ENCODE measurements around the gene POC1A. TPM values are rescaled to one million over a fixed set of nuclear protein-coding genes. Genes with fewer than 3 reads are reported as not detected.
"Not testable (repeated sequence)": the region's sequence is repeated elsewhere in the genome, so short reads cannot be mapped to it uniquely, and the experiment has no call there.

The POC1A gene
- total RNA-seq, 1 experiment from 2014 or later, result 7.7 TPM

DNA sequence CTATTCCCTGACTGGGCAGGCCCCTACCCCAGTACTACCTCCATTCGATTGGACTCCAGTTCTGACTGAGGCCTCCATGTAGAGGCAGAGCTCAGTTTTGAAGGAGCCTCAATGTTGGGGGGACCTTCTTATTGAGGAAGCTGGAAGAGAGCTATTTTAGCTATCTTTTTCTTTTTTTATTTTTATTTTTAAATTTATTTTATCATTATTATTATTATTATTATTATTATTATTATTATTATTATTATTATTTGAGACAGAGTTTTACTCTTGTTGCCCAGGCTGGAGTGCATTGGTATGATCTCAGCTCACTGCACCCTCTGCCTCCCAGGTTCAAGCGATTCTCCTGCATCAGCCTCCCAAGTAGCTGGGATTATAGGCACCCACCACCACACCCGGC lies 16.0 kb upstream of the POC1A start:
- in situ Hi-C loops (cut with HindIII; ENCODE audit: low pct_unique_long_range_greater_than_20kb, low sequenced_read_pairs), result not testable (repeated sequence)

GRCh38 chr3:52167240-52167639 lies 13.0 kb upstream of the POC1A start:
- in situ Hi-C loops (cut with HindIII; ENCODE audit: low pct_unique_long_range_greater_than_20kb, low sequenced_read_pairs), result no loop called here
- DNase-seq (ENCODE audit: low read depth, low spot score), result no peak

More for the DNA sequence above, 16.0 kb upstream of the POC1A start:
- not testable (repeated sequence) for DNase-seq (ENCODE audit: low read depth, low spot score)

- DNase-seq (ENCODE audit: low read depth, low spot score), result no peak
- in situ Hi-C loops (cut with HindIII; ENCODE audit: low pct_unique_long_range_greater_than_20kb, low sequenced_read_pairs), result no loop called here
Measured at GRCh38 chr3:52162250-52162872, 8.1 kb upstream of the POC1A start.

GRCh38 chr3:52159503-52159902 lies 5.3 kb upstream of the POC1A start:
- DNase-seq (ENCODE audit: low read depth, low spot score), result no peak
- in situ Hi-C loops (cut with HindIII; ENCODE audit: low pct_unique_long_range_greater_than_20kb, low sequenced_read_pairs), result no loop called here

- no peak for DNase-seq (ENCODE audit: low read depth, low spot score)
- in situ Hi-C loops (cut with HindIII; ENCODE audit: low pct_unique_long_range_greater_than_20kb, low sequenced_read_pairs), result no loop called here
Measured at GRCh38 chr3:52155912-52156311, 1.7 kb upstream of the POC1A start.

DNA sequence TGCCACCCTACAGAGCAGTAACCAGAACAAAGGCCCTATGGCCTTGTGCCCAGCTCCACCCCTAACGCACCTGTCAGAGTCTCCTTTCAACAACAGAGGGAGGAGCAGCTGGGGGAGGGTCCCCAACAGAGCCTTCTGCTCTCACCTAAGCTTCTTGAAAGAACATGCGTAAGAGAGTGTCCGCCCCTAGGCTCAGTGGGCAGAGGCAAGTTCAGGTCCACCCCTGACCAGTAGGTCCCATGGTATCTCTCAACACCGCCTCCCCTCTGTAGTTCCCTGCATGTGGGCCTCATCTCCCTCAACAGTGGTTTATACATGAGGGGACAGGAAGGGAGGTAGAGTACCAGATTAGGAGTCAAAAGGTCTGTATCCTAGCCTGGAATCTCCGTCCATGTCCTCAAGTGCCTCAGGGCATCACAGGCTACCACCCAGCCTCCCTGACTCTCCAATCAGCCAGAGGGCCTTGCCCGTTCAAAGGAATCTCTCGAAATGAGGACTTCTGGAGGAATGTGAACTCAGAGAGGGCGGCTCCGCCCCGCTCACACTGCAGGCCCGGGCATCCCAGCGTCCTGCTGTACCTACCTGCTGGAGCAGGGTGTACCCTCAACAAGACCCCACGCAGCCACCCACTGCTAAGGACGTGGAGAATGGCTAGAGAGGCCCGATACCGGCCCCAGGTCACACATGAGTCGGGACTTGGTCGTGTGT lies 680 bp downstream of the POC1A start:
- peak; percentile 22 for DNase-seq (ENCODE audit: low read depth, low spot score)
- in situ Hi-C loops (cut with HindIII; ENCODE audit: low pct_unique_long_range_greater_than_20kb, low sequenced_read_pairs), result no loop called here

DNA sequence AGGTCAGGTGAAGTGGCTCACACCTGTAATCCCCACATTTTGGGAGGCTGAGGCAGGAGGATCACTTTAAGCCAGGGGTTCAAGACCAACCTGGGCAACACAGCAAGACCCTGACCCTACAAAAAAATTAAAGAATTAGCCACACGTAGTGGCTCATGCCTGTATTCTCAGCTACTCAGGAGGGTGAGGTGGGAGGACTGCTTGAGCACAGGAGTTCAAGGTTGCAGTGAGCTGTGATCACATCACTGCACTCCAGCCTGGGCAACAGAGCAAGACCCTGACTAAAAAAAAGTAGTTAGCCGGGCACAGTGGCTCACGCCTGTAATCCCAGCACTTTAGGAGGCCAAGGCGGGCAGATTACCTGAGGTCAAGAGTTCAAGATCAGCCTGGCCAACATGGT lies 2.2 kb downstream of the POC1A start:
- DNase-seq (ENCODE audit: low read depth, low spot score); in situ Hi-C loops (cut with HindIII; ENCODE audit: low pct_unique_long_range_greater_than_20kb, low sequenced_read_pairs): not testable (repeated sequence)

- in situ Hi-C loops (cut with HindIII; ENCODE audit: low pct_unique_long_range_greater_than_20kb, low sequenced_read_pairs), result no loop called here
- no peak for DNase-seq (ENCODE audit: low read depth, low spot score)
Measured at GRCh38 chr3:52150860-52151259, 3.4 kb downstream of the POC1A start.

DNA sequence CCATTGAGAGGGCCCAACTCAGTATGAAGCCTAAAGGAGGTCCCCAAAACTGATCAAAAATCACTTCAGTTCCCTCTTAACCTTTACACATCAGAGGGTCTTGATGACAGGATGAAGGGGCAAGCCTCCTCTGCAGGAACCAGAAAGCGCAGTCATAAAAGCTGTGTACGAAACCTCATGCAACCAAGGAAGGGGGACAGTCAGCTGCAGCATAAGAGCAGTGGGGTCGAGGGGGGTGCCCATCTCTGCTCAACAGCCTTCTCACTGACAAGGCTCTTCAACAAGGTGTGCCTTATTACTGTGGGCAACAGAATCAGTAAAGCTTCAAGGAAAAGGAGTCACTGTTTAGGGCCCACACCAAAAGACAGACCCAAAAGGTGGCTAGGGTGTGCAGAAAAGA lies 3.9 kb downstream of the POC1A start:
- in situ Hi-C loops (cut with HindIII; ENCODE audit: low pct_unique_long_range_greater_than_20kb, low sequenced_read_pairs), result no loop called here
- DNase-seq (ENCODE audit: low read depth, low spot score), result no peak

DNA sequence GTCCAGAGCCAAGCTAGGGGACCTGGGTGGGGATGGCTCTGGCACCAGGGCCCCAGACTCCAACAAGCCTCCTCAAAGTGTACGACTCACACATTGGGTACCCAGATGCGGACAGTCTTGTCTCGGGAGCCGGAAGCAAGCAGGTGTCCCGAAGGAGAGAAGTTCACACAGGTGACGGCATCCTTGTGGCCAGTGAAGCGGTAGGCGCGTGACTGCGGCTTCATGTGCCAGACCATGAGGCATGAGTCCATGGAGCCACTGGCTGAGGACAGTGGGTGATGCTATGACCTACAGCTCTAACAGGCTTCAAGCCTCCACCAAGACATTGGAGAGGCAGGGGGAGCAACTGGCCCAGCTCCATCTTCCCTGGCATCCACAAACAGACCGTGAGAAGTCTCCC lies 4.5 kb downstream of the POC1A start:
- DNase-seq (ENCODE audit: low read depth, low spot score), result no peak
- in situ Hi-C loops (cut with HindIII; ENCODE audit: low pct_unique_long_range_greater_than_20kb, low sequenced_read_pairs), result no loop called here

- in situ Hi-C loops (cut with HindIII; ENCODE audit: low pct_unique_long_range_greater_than_20kb, low sequenced_read_pairs), result no loop called here
- no peak for DNase-seq (ENCODE audit: low read depth, low spot score)
Measured at GRCh38 chr3:52149021-52149420, 5.2 kb downstream of the POC1A start.

DNA sequence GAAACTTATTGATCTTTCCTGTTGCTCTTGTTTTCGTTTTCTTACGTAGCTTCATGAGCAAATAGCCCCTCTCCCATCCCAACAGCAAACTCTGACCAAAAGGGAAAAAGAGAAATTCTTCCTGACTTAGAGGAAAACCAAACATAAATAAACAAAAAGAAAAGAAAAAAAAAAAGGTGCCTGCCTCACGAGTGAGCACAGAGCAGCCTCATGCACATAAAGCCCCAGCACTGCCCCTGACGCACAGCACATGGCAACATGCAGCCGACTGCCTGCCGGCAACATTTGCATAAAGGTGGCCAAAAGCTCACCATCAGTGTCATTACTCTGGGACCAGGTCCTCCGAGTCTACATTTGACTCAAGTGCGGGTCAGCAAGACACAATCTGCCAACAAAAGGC lies 6.4 kb downstream of the POC1A start:
- no peak for DNase-seq (ENCODE audit: low read depth, low spot score)
- in situ Hi-C loops (cut with HindIII; ENCODE audit: low pct_unique_long_range_greater_than_20kb, low sequenced_read_pairs), result no loop called here

DNA sequence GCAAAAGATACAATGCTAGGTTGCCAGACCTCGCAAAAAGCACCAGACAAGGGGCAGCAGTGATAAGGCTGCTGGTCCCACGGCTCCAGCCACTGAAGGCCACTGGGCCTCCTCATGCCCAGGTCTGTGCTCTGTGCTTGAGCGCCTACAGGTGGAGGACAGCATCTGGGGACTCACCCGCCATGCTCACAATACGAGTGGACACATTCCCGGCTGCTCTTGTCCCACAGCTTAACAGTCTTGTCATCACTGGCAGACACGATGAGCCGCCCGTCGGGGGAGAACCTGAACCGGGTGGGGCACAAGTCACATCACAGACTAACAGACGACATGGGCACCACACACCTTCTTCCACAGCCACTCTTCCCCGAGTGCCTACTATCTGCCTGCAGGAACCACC lies 7.4 kb downstream of the POC1A start:
- in situ Hi-C loops (cut with HindIII; ENCODE audit: low pct_unique_long_range_greater_than_20kb, low sequenced_read_pairs), result no loop called here
- DNase-seq (ENCODE audit: low read depth, low spot score), result no peak

DNA sequence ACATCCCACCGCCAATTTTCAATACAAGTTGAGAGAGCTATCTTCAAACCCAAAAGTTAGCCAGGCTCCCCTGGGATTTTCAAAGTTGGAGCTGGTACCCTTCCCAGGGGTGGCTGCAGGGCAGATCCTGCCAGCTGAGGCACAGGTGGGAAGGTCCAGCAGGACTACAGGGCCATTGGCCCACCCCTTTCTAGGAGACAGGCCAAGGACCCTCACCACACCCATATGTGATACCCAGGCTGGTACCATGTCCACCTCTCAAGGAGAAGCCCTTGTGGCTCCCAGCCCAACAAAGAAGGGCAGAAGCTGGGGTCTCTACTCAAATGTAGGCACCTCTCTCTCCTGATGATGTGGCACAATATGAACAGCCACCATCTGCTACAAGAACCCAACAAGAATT lies 8.0 kb downstream of the POC1A start:
- in situ Hi-C loops (cut with HindIII; ENCODE audit: low pct_unique_long_range_greater_than_20kb, low sequenced_read_pairs), result no loop called here

GRCh38 chr3:52145736-52146110 lies 8.5 kb downstream of the POC1A start:
- DNase-seq (ENCODE audit: low read depth, low spot score), result no peak
- in situ Hi-C loops (cut with HindIII; ENCODE audit: low pct_unique_long_range_greater_than_20kb, low sequenced_read_pairs), result no loop called here

More for the DNA sequence above, 8.0 kb downstream of the POC1A start:
- no peak for DNase-seq (ENCODE audit: low read depth, low spot score)

- in situ Hi-C loops (cut with HindIII; ENCODE audit: low pct_unique_long_range_greater_than_20kb, low sequenced_read_pairs), result no loop called here
- no peak for DNase-seq (ENCODE audit: low read depth, low spot score)
Measured at GRCh38 chr3:52144796-52145735, 9.2 kb downstream of the POC1A start.

DNA sequence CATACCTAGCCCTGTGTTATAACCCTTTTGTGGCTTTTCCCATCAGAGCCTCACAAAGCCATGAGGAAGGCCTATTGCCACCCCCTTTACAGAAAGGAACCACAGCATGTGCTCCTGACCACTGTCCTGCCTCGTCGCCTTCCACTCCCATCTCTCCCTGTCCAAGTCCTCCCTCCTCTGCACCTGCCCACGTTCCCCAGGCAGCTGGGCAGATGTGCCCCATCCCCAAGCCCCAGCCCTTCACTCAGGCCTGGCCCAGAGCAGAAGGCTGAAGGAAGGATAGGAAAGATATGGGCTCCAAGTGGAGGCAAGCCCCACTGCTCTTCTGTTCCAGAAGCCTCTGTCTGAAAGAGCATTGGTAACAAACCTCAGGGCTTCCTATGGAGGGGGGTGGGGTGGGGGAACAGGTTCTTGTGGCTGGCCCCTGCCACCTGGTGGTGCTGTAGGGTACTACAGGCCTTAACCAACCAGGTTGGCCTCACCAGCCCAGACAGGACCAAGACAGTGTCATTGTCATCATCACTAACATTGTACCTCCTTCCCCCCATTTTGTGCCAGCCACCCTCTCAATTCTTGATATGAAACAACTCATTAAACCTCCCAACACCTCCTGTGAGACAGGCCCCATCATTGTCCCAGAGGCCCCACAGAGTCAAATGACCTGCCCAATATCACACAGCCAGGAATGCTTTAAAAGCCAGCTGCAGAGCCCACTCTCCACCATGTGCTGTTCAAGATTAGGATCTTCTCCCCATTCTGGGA lies 10.0 kb downstream of the POC1A start:
- in situ Hi-C loops (cut with HindIII; ENCODE audit: low pct_unique_long_range_greater_than_20kb, low sequenced_read_pairs), result no loop called here

GRCh38 chr3:52143616-52144015 lies 10.6 kb downstream of the POC1A start:
- DNase-seq (ENCODE audit: low read depth, low spot score), result no peak
- in situ Hi-C loops (cut with HindIII; ENCODE audit: low pct_unique_long_range_greater_than_20kb, low sequenced_read_pairs), result no loop called here

More for the DNA sequence above, 10.0 kb downstream of the POC1A start:
- DNase-seq (ENCODE audit: low read depth, low spot score), result peak; percentile 73
